ENCODE measurements around the gene SLC25A24. TPM values are rescaled to one million over a fixed set of nuclear protein-coding genes. Genes with fewer than 3 reads are reported as not detected.
"Not testable (repeated sequence)": the region's sequence is repeated elsewhere in the genome, so short reads cannot be mapped to it uniquely, and the experiment has no call there.

SLC25A24 gene
- total RNA-seq, 4 donors from 2014 or later: 25.2 to 40.1 (median 29.1) TPM

DNA sequence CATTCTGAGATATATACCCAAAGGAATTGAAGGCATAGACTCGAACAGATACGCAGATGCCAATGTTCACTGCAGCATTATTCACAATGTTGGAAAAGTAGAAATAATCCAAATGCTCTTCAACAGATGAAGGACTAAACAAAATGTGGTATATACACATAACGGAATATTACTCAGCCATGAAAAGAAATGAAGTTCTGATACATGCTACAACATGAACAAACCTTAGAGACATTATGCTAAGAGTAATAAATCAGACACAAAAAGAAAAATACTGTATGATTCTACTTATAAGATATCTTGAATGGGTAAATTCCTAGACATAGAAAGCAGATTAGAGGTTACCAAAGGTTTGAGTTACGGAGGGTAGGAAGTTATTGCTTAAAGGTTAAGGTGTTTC lies 57.9 kb downstream of the SLC25A24 start:
- peaks cover 4 to 71% of the 10 kb centered on the region in 2 donors for H3K36me3 ChIP-seq
- H3K4me1 ChIP-seq: no peaks in the 10 kb centered on the region

DNA sequence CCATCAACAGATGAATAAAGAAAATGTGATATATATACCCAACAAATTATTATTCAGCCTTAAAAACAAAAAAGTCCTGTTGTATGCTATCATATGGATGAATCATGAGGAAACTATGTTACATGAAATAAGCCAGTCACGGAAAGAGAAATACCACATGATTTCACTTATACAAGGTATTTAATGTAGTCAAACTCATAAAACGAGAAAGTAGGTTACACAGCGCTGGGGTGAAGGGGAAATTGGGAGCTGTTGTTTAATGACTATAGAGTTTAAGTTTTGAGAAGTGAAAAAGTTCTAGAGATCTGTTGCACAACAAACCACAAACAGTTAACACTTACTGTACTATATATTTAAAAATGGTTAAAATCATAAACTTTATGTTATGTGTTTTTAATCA lies 58.5 kb downstream of the SLC25A24 start:
- Histone ChIP-seq H3K4me3 (no peak overlapping the region), H3K27me3 (no peaks in the 10 kb centered on the region), H3K36me3 (peaks cover 4 to 71% of the 10 kb centered on the region in 2 donors), H3K27ac (no peak overlapping the region), H3K4me1 (no peaks in the 10 kb centered on the region), H3K9me3 (no peaks in the 10 kb centered on the region)
- WGBS, 2 donors (ENCODE audit: low coverage in 1 of 2): 79 to 88% methylated on average over 3 of the region's 3 CpGs
- ATAC-seq: no peak
- TF ChIP-seq, protein P1, sequence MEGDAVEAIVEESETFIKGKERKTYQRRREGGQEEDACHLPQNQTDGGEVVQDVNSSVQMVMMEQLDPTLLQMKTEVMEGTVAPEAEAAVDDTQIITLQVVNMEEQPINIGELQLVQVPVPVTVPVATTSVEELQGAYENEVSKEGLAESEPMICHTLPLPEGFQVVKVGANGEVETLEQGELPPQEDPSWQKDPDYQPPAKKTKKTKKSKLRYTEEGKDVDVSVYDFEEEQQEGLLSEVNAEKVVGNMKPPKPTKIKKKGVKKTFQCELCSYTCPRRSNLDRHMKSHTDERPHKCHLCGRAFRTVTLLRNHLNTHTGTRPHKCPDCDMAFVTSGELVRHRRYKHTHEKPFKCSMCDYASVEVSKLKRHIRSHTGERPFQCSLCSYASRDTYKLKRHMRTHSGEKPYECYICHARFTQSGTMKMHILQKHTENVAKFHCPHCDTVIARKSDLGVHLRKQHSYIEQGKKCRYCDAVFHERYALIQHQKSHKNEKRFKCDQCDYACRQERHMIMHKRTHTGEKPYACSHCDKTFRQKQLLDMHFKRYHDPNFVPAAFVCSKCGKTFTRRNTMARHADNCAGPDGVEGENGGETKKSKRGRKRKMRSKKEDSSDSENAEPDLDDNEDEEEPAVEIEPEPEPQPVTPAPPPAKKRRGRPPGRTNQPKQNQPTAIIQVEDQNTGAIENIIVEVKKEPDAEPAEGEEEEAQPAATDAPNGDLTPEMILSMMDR (IDR thresholded peaks at IDR 0.05): no peak
- TF ChIP-seq POLR2A (IDR thresholded peaks at IDR 0.05) (no peak), EP300 (IDR thresholded peaks at IDR 0.05) (no peak), POLR2AphosphoS5 (IDR thresholded peaks at IDR 0.05) (no peak)

More for the DNA sequence above, 57.9 kb downstream of the SLC25A24 start:
- H3K27ac ChIP-seq: no peak overlapping the region
- H3K27me3 ChIP-seq: no peaks in the 10 kb centered on the region
- H3K4me3 ChIP-seq: no peak overlapping the region
- TF ChIP-seq, protein P1 (IDR thresholded peaks at IDR 0.05): no peak
- TF ChIP-seq EP300 (IDR thresholded peaks at IDR 0.05) (no peak), POLR2A (IDR thresholded peaks at IDR 0.05) (no peak), POLR2AphosphoS5 (IDR thresholded peaks at IDR 0.05) (no peak)
- no peaks in the 10 kb centered on the region for H3K9me3 ChIP-seq
- ATAC-seq: no peak
- WGBS, 2 donors (ENCODE audit: low coverage in 1 of 2): 90 to 98% methylated on average over 2 to 4 of the region's 4 CpGs

DNA sequence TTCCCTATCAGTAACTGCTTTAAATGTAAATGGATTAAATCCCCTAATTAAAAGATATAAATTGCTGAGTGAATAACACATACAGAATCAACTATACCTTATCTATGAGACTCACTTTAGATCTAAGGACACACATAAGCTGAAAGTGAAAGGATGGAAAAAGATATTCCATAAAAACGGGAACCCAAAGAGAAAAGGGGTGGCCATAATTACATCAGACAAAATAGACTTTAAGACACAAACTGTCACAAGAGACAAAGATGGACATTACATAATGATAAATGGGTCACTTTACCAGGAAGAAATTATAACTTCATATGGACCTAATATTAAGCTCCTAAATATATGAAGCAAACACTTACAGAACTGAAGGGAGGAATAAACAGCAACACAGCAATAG lies 59.2 kb downstream of the SLC25A24 start:
- H3K27ac ChIP-seq: no peak overlapping the region
- no peaks in the 10 kb centered on the region for H3K27me3 ChIP-seq
- H3K4me1 ChIP-seq: no peaks in the 10 kb centered on the region
- peaks cover 4 to 71% of the 10 kb centered on the region in 2 donors for H3K36me3 ChIP-seq
- no peak for ATAC-seq
- TF ChIP-seq, protein P1 (IDR thresholded peaks at IDR 0.05): no peak
- TF ChIP-seq EP300 (IDR thresholded peaks at IDR 0.05) (no peak), POLR2AphosphoS5 (IDR thresholded peaks at IDR 0.05) (no peak), POLR2A (IDR thresholded peaks at IDR 0.05) (no peak)
- 80 to 89% methylated on average over 1 of the region's 1 CpG for WGBS, 2 donors (ENCODE audit: low coverage in 1 of 2)
- H3K9me3 ChIP-seq: no peaks in the 10 kb centered on the region
- no peak overlapping the region for H3K4me3 ChIP-seq

DNA sequence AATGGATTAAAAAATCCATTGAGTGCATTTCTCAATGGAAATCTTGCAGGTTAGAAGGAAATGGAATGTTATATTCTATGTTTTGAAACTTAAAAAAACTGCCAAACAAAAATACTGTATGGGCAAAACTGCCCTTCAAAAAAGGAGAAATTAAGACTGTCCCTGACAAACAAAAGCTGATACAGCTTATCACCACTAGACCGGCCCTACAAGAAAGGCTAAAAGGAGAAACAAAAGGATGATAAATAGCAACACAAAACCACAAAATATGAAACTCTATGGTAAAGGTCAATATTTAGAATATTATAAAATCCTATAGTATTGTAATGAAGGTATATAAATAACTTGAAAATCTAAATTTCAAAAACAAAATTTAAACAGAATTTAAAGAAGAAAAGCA lies 60.0 kb downstream of the SLC25A24 start:
- H3K4me3 ChIP-seq: no peak overlapping the region
- no peak overlapping the region for H3K27ac ChIP-seq
- peaks cover 4 to 74% of the 10 kb centered on the region in 2 donors for H3K36me3 ChIP-seq
- H3K4me1 ChIP-seq: no peaks in the 10 kb centered on the region
- no peaks in the 10 kb centered on the region for H3K27me3 ChIP-seq
- no peaks in the 10 kb centered on the region for H3K9me3 ChIP-seq
- no peak for ATAC-seq
- TF ChIP-seq POLR2A (IDR thresholded peaks at IDR 0.05) (no peak), EP300 (IDR thresholded peaks at IDR 0.05) (no peak), POLR2AphosphoS5 (IDR thresholded peaks at IDR 0.05) (no peak)
- TF ChIP-seq, protein P1 (IDR thresholded peaks at IDR 0.05): no peak
- WGBS, 2 donors (ENCODE audit: low coverage in 1 of 2): 93 to 100% methylated on average over 1 of the region's 1 CpG

DNA sequence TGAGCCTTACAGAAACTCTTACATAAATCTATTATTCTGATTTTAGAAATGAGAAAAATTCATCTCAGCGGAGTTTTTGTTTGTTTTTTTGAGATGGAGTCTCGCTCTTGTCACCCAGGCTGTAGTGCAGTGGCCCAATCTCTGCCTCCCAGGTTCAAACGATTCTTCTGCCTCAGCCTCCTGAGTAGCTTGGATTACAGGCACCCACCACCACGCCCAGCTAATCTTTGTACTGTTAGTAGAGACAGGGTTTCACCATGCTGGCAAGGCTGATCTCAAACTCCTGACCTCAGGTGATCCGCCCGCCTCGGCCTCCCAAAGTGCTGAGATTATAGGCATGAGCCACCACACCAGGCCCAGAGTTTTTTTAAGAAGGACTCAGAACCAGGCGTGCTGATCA lies 60.6 kb downstream of the SLC25A24 start:
- H3K9me3 ChIP-seq, H3K4me3 ChIP-seq, H3K27me3 ChIP-seq, H3K27ac ChIP-seq, H3K4me1 ChIP-seq, ATAC-seq: not testable (repeated sequence)
- H3K36me3 ChIP-seq: peaks cover 4 to 75% of the 10 kb centered on the region in 2 donors
- WGBS, 2 donors (ENCODE audit: low coverage in 1 of 2): 96 to 100% methylated on average over 2 to 8 of the region's 8 CpGs

DNA sequence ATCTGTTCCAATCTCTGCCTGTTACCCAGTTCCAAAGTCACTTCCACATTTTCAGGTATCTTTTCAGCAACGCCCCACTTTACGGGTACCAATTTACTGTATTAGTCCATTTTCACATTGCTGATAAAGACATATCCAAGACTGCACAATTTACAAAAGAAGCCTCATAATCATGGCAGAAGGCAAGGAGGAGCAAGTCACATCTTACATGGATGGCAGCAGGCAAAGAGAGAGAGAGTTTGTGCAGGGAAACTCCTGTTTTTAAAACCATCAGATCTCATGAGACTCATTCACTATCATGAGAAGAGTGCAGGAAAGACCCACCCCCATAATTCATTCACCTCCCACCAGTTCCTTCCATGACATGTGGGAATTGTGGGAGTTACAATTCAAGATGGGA lies 67.0 kb downstream of the SLC25A24 start:
- H3K36me3 ChIP-seq: peaks cover 0 to 53% of the 10 kb centered on the region in 2 donors
- WGBS, 2 donors (ENCODE audit: low coverage in 1 of 2): 100% methylated on average over 1 to 2 of the region's 2 CpGs

DNA sequence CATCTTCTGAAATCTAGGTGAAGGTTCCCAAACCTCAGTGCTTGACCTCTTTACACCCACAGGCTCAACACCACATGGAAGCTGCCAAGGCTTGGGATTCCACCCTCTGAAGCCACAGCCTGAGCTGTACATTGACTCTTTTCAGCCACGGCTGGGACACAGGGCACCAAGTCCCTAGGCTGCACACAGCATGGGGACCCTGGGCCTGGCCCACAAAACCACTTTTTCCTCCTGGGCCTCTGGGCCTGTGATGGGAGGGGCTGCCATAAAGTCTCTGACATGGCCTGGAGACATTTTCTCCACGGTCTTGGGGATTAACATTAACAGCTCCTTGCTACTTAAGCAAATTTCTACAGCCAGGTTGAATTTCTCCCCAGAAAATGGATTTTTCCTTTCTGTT lies 67.8 kb downstream of the SLC25A24 start:
- 83 to 100% methylated on average over 1 of the region's 2 CpGs for WGBS, 2 donors (ENCODE audit: low coverage in 1 of 2)

More for the DNA sequence above, 67.0 kb downstream of the SLC25A24 start:
- not testable (repeated sequence) for H3K9me3 ChIP-seq, H3K27ac ChIP-seq, H3K27me3 ChIP-seq, ATAC-seq, H3K4me3 ChIP-seq, H3K4me1 ChIP-seq

DNA sequence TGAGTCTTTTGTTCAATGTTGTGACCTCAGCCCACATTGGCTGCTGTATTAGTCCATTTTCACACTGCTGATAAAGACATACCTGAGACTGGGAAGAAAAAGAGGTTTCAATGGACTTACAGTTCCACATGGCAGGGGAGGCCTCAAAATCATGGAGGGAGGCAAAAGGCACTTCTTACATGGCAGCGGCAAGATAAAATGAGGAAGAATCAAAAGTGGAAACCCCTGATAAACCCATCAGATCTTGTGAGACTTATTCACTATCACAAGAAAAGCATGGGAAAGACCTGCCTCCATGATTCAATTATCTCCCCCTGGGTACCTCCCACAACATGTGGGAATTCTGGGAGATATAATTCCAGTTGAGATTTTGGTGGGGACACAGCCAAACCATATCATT lies 68.9 kb downstream of the SLC25A24 start:
- H3K4me3 ChIP-seq, H3K9me3 ChIP-seq, H3K27ac ChIP-seq, H3K4me1 ChIP-seq, ATAC-seq, H3K27me3 ChIP-seq: not testable (repeated sequence)
- peaks cover 0 to 34% of the 10 kb centered on the region in 2 donors for H3K36me3 ChIP-seq
- WGBS, 2 donors (ENCODE audit: low coverage in 1 of 2): 91% methylated on average over 1 of the region's 1 CpG; no CpG with 5 or more reads in 1 of the 2 donors

More for the DNA sequence above, 67.8 kb downstream of the SLC25A24 start:
- peaks cover 0 to 45% of the 10 kb centered on the region in 2 donors for H3K36me3 ChIP-seq
- H3K4me3 ChIP-seq, H3K27ac ChIP-seq, H3K9me3 ChIP-seq, H3K4me1 ChIP-seq, H3K27me3 ChIP-seq, ATAC-seq: not testable (repeated sequence)
